Lower leg skin (tissue), 4 donors: ENCODE results near the gene HDC. TPM values are rescaled to one million over a fixed set of nuclear protein-coding genes. Genes with fewer than 3 reads are reported as not detected.

Experiments used
- DNase-seq, 2 donors: peaks; one replicate each; pipeline ENCODE4 v3.0.0-alpha.2; 2019; ENCODE audit warnings: low spot score in 2 of 2
- H3K4me3 ChIP-seq: fragments of 200-600 bp; sonication (generic); 2 replicates; pipeline ENCODE4 v1.5.1; 2017; ENCODE audit warnings: mild to moderate bottlenecking, low read depth; ENCODE audit not compliant: poor library complexity, severe bottlenecking
- CTCF ChIP-seq, 3 donors: fragments of 450-650 bp; IDR thresholded peaks; one replicate each; pipeline ENCODE4 v1.5.1; 2016; ENCODE audit warnings: antibody characterized with exemption in 3 of 3, mild to moderate bottlenecking in 3 of 3, moderate library complexity in 2 of 3
- POLR2A ChIP-seq, 2 donors: fragments of 450-650 bp; IDR thresholded peaks; one replicate each; pipeline ENCODE4 v1.6.1; 2016 to 2017; ENCODE audit warnings: antibody characterized with exemption in 2 of 2, mild to moderate bottlenecking in 1 of 2, moderate library complexity in 1 of 2
- WGBS, 2 donors: methylation state at CpG; one replicate each; pipeline ENCODE4 v1.1.5; 2018; 5-methylcytosine and 5-hydroxymethylcytosine counted together
- intact Hi-C: fragments of 100-400 bp; cut with DNase I; formaldehyde crosslinking; loops from one replicate; pipeline ENCODE4 v1.15.0; 2023; ENCODE audit warnings: low total_unique reads
- total RNA-seq, 4 donors: library from RNA; depleted of rRNA; stranded (reverse); fragments of >200 nt; gene quantifications; one replicate each; pipeline ENCODE4 v1.1.0, GENCODE V29; 2016

Gene HDC
- total RNA-seq, 4 donors from 2014 or later, result 0.10 to 2.1 (median 0.95) TPM

GRCh38 chr15:50224606-50225005 is 40.9 kb downstream of the HDC start:
- H3K4me3 ChIP-seq, result no peak overlapping the region
- intact Hi-C loops, result no loop called here
- 66 to 76% methylated on average over 5 of the region's 5 CpGs for WGBS, 2 donors
- TF ChIP-seq CTCF (IDR thresholded peaks at IDR 0.05) (no peak), POLR2A (IDR thresholded peaks at IDR 0.05) (no peak)
- no peak for DNase-seq

GRCh38 chr15:50222181-50222580 is 43.3 kb downstream of the HDC start:
- 56 to 82% methylated on average over 2 of the region's 2 CpGs for WGBS, 2 donors

GRCh38 chr15:50219820-50220219 is 45.7 kb downstream of the HDC start:
- no peak for DNase-seq
- 89 to 92% methylated on average over 2 of the region's 2 CpGs for WGBS, 2 donors
- intact Hi-C loops, result no loop called here
- no peak overlapping the region for H3K4me3 ChIP-seq
- TF ChIP-seq CTCF (IDR thresholded peaks at IDR 0.05) (no peak), POLR2A (IDR thresholded peaks at IDR 0.05) (no peak)

More at GRCh38 chr15:50222181-50222580, 43.3 kb downstream of the HDC start:
- no peak for DNase-seq
- TF ChIP-seq CTCF (IDR thresholded peaks at IDR 0.05), result no peak
- TF ChIP-seq POLR2A (IDR thresholded peaks at IDR 0.05), result no peak
- intact Hi-C loops, result no loop called here
- no peak overlapping the region for H3K4me3 ChIP-seq

- no peak for TF ChIP-seq POLR2A (IDR thresholded peaks at IDR 0.05)
- no peak for TF ChIP-seq CTCF (IDR thresholded peaks at IDR 0.05)
- H3K4me3 ChIP-seq, result no peak overlapping the region
- intact Hi-C loops, result no loop called here
- DNase-seq, result no peak
- 63 to 65% methylated on average over 1 of the region's 1 CpG for WGBS, 2 donors
Observed at GRCh38 chr15:50218691-50219090, 46.8 kb downstream of the HDC start.

- H3K4me3 ChIP-seq, result no peak overlapping the region
- WGBS, 2 donors, result 32 to 36% methylated on average over 1 of the region's 1 CpG
- TF ChIP-seq POLR2A (IDR thresholded peaks at IDR 0.05), result no peak
- no peak for TF ChIP-seq CTCF (IDR thresholded peaks at IDR 0.05)
- intact Hi-C loops, result no loop called here
- no peak for DNase-seq
Observed at GRCh38 chr15:50218291-50218690, 47.2 kb downstream of the HDC start.

- 43 to 62% methylated on average over 8 of the region's 8 CpGs for WGBS, 2 donors
- no peak for DNase-seq
- H3K4me3 ChIP-seq, result no peak overlapping the region
- no peak for TF ChIP-seq POLR2A (IDR thresholded peaks at IDR 0.05)
- no peak for TF ChIP-seq CTCF (IDR thresholded peaks at IDR 0.05)
- intact Hi-C loops, result no loop called here
Observed at GRCh38 chr15:50210462-50211157, 54.9 kb downstream of the HDC start.
